Activated T-helper 17 cell treated with anti-CD3 and anti-CD28 coated beads, Interleukin-2, amount 50 U/mL, for 72 hours (primary cell): ENCODE results near the gene IL18R1. TPM values are rescaled to one million over a fixed set of nuclear protein-coding genes. Genes with fewer than 3 reads are reported as not detected.
A peak's percentile ranks its signal among the peaks of the same experiment; 100 is the strongest.

Experiments
- ATAC-seq: fragments of 150-1000 bp; cut with Tn5 transposase; replicated peaks from 2 replicates; pipeline ENCODE4 v1.10.0; 2021; ENCODE audit warnings: mild to moderate bottlenecking, moderate library complexity
- H3K27ac Mint-ChIP-seq: one replicate; pipeline ENCODE4 v1.8.0; 2022; ENCODE audit warnings: mixed read lengths
- H3K27me3 Mint-ChIP-seq: one replicate; pipeline ENCODE4 v1.8.0; 2022; ENCODE audit warnings: mixed read lengths
- H3K36me3 Mint-ChIP-seq: one replicate; pipeline ENCODE4 v1.8.0; 2022; ENCODE audit warnings: low read depth, mild to moderate bottlenecking, mixed read lengths
- H3K4me1 Mint-ChIP-seq: one replicate; pipeline ENCODE4 v1.8.0; 2022; ENCODE audit warnings: mixed read lengths
- H3K4me3 Mint-ChIP-seq: one replicate; pipeline ENCODE4 v1.8.0; 2022; ENCODE audit warnings: mild to moderate bottlenecking, mixed read lengths
- H3K9me3 Mint-ChIP-seq: one replicate; pipeline ENCODE4 v1.8.0; 2022; ENCODE audit warnings: mixed read lengths
- total RNA-seq, 2 donors: library from RNA; stranded (reverse); gene quantifications; one replicate each; pipeline ENCODE4 v1.2.3, GENCODE V29; 2022

The IL18R1 gene
- total RNA-seq, 2 donors from 2014 or later: 20.5 to 27.7 TPM

DNA sequence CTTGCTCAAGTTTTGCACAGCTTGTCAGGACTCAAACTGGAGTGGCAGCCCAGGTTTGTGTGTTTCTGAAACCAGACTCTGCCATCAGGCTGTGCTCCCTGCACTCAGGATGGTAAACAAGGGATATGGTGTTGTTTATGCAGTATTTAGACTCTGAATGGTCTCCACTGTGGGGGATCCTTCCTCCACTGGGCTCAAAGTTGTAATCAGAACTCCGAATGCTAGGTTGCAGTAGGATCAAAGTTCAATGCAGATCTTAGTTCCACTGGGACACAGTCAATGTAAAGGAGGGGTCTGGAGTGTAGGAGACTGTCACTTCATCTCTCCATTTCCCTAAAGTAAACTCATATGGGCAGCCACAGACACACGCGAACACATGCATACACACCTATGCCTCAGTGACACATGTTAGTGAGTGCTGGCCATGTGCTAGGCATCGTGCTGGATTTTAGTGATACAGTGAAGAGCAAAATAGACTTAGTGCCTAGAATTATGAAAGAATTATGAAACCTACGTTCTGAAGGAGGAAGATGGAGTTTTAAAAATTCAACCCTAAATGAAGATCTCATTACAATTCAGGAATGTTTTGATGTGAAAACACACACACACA, 6.1 kb downstream of the IL18R1 start:
- Mint-ChIP-seq H3K9me3 (peaks cover 7% of the 10 kb centered on the region), H3K36me3 (peaks cover 78% of the 10 kb centered on the region), H3K27ac (no peak overlapping the region), H3K4me3 (peak overlapping the region; percentile 52), H3K27me3 (no peaks in the 10 kb centered on the region), H3K4me1 (peaks cover 49% of the 10 kb centered on the region)
- no peak for ATAC-seq

DNA sequence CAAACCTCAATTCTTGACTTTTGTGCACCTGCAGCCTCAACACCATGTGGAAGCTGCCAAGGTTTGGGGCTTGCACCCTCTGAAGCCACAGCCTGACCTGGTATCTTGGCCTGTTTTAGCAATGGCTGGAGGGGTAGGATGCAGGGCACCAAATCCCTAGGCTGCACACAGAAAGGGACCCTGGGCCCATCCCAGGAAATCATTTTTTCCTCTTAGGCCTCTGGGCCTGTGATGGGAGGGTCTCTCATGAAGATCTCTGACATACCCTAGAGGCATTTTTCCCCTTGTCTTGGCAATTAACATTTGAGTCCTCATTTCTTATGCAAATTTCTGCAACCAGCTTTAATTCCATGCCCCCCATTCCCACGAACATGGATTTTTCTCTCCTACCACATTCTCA, 10.2 kb downstream of the IL18R1 start:
- Mint-ChIP-seq H3K4me1 (peaks cover 51% of the 10 kb centered on the region), H3K9me3 (peaks cover 7% of the 10 kb centered on the region), H3K4me3 (peak overlapping the region; percentile 70), H3K27ac (peak overlapping the region; percentile 92), H3K27me3 (no peaks in the 10 kb centered on the region), H3K36me3 (peaks cover 99% of the 10 kb centered on the region)
- ATAC-seq: no peak

DNA sequence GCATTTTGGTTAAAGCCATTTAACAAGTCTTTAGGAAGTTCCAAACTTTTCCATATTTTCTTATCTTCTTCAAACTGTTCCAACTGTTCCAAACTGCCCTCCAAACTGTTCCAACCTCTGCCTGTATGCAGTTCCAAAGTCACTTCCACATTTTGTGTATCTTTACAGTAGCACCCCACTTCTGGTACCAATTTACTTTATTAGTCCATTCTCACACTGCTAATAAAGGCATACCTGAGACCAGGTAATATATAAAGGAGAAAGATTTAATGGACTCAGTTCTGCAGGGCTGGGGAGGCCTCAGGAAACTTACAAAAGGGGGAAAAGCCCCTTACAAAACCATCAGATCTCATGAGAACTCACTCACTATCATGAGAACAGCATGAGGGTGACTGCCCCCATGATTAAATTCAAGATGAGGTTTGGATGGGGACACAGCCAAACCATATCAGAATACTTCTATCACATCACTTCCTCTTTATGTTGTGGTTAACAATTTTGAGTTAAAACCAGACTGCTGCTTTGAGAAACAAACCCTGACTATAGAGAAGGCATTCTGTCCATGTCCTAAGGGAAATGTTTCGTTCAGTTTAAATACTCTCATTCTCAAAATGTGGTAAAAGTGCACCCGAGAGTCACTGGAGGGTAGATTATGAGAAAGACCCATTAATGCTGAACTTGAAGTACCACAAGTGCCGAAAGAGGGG, 11.0 kb downstream of the IL18R1 start:
- no peaks in the 10 kb centered on the region for H3K27me3 Mint-ChIP-seq
- H3K36me3 Mint-ChIP-seq: peaks cover 100% of the 10 kb centered on the region
- peak overlapping the region; percentile 70 for H3K4me3 Mint-ChIP-seq
- peaks cover 49% of the 10 kb centered on the region for H3K4me1 Mint-ChIP-seq
- ATAC-seq: peak; percentile 76
- H3K9me3 Mint-ChIP-seq: peaks cover 7% of the 10 kb centered on the region
- peak overlapping the region; percentile 92 for H3K27ac Mint-ChIP-seq

DNA sequence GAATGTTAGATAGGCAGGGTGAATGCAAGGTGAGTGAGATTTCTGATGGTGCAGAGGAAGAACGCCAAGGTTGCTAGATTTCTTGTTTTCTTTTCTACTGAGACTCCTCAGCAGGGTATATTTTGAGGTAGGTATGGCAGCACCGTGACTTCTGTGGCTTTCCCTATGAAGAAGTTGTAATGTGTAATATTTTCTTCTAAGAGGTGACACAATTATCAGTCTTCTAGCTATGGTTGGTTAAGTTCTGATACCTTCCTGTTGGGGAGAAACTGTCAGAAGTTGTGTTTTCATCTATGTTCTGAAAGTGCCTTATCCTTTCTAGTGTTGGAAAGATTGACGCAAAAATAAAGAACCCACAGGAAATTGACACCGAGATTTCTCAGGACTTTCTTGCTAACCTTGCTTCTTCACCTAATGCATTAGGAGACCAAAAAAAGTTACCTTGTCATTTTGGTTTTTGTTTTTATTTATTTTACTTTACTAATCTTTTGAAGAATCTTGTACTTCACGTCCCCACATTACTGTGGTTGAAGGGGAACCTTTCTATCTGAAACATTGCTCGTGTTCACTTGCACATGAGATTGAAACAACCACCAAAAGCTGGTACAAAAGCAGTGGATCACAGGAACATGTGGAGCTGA, 11.9 kb downstream of the IL18R1 start:
- Mint-ChIP-seq H3K4me3 (peak overlapping the region; percentile 70), H3K4me1 (peaks cover 50% of the 10 kb centered on the region), H3K36me3 (peaks cover 100% of the 10 kb centered on the region), H3K27me3 (no peaks in the 10 kb centered on the region), H3K9me3 (peaks cover 7% of the 10 kb centered on the region), H3K27ac (peak overlapping the region; percentile 92)
- ATAC-seq: peak; percentile 87

DNA sequence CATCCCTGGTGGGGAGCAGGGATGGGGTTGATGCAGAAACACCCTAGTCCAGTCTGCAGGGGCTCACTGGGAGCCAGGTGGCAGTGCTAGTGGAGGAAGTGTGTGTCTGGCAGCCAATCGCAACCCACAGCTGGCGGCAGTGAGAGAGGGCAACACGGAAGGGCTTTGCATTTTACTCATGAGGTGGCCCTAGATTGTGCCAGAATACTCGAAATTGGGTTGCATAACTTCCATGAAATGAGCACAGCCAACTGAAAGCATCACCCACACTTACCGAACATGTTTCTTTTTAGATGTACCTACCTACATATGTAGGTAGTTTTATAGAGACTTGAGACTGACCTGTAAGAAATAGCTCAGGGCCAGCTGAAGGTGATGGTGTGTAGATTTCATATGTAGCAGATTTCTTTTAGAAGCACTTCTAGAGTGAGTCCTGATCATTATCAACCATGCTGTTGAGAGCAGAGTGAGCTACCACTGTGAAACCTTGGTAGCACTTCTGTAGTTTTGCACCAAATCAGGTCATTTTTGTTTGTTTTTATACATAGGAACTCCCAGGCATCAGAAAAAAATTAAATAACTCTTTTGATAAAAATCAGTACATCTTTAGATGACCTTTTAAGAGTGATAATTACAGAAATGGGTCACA, 13.0 kb downstream of the IL18R1 start:
- ATAC-seq: peak; percentile 25
- Mint-ChIP-seq H3K27me3 (no peaks in the 10 kb centered on the region), H3K36me3 (peaks cover 100% of the 10 kb centered on the region), H3K4me1 (peaks cover 45% of the 10 kb centered on the region), H3K4me3 (peak overlapping the region; percentile 70), H3K9me3 (peaks cover 7% of the 10 kb centered on the region), H3K27ac (peak overlapping the region; percentile 92)

DNA sequence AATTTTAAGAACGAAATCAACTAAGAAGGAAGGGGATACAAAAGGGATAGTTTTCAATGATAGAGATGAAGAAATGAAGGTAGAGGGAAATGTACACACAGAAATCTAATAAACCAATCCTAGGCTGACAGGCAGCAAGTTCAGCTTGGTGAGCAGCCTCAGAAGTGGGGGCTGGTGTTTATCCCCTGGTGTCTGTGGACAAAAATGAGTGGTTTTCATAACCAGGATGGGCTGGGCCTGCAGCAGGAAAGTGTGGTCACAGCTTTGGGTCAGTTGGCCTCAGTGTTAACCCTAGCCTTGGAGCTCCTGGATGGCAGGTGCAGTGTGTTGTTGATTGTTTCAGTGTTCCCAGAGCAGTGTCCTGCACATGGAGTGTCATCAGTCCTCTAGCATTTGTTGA, 14.3 kb downstream of the IL18R1 start:
- ATAC-seq: no peak
- Mint-ChIP-seq H3K9me3 (peaks cover 7% of the 10 kb centered on the region), H3K27ac (no peak overlapping the region), H3K27me3 (no peaks in the 10 kb centered on the region), H3K4me1 (peaks cover 43% of the 10 kb centered on the region), H3K4me3 (no peak overlapping the region), H3K36me3 (peaks cover 98% of the 10 kb centered on the region)

DNA sequence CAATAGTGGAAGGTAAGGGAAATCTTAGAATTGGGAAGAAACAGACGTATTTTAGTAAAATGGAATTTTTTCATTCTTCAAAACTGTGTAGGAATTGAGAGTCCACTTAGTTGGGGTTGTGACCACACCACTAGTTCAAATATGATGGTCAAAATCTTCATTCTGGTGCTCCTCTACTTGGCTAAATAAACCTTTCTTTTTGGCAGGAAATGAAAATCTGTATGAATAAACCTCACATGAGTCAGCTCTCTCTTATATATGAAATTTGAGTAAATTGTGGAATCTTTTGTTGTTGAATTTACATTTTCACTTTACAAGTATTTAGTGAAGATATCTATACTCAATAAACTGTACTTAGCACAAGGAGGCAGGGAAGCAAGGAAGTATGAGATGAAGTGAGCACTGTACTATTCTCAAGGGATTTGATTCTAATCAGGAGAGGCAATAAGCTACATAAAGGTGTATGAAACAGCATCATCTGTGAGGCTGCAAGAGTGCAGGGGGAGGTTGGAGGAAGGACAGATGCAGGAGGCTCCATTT, 20.5 kb downstream of the IL18R1 start:
- Mint-ChIP-seq H3K4me3 (peak overlapping the region; percentile 11), H3K4me1 (peaks cover 16% of the 10 kb centered on the region), H3K9me3 (peaks cover 5% of the 10 kb centered on the region), H3K27ac (peak overlapping the region; percentile 23), H3K36me3 (peaks cover 87% of the 10 kb centered on the region), H3K27me3 (no peaks in the 10 kb centered on the region)
- peak; percentile 62 for ATAC-seq

DNA sequence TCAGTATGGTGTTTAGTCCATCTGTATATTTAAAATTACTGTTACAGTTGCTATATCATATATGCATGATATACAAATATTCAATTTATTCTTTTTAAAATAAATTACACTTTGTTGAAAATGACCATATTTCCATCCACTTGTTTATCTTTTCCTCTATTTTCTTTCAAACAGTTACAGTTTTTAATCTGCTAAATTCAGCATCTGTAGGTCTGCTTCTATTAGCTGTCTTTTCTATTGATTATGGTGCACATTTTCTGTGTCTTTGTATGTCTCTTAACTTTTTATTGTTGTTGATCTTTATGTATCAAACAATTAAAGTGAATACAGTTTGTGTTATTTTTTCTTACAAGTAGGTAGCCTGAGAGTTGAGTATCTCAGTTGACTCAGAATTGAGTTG, 28.1 kb downstream of the IL18R1 start:
- Mint-ChIP-seq H3K36me3 (peaks cover 91% of the 10 kb centered on the region), H3K27me3 (no peaks in the 10 kb centered on the region), H3K27ac (no peak overlapping the region), H3K9me3 (peaks cover 15% of the 10 kb centered on the region), H3K4me3 (no peak overlapping the region), H3K4me1 (peaks cover 8% of the 10 kb centered on the region)
- no peak for ATAC-seq

DNA sequence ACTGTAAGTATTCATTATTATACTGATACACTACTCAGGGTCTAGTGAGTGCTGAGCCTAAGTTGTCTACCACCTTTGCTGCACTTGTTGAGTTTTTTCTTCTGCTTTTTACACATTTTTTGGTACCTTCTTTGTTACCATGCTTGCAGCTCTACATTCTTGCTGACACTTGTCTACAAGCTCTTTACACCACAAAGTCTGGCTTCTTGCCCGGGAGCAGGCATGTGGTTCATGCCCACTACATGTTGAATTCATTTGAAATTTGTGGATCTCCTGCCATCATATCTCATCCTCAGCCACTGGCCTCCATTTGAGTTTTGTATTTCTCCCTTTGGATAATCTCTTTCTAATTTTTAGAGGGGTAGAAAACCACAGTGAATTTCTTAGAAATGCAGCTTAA, 29.9 kb downstream of the IL18R1 start:
- Mint-ChIP-seq H3K9me3 (peaks cover 15% of the 10 kb centered on the region), H3K4me3 (no peak overlapping the region), H3K4me1 (peaks cover 20% of the 10 kb centered on the region), H3K27me3 (no peaks in the 10 kb centered on the region), H3K36me3 (peaks cover 95% of the 10 kb centered on the region), H3K27ac (no peak overlapping the region)
- ATAC-seq: no peak

DNA sequence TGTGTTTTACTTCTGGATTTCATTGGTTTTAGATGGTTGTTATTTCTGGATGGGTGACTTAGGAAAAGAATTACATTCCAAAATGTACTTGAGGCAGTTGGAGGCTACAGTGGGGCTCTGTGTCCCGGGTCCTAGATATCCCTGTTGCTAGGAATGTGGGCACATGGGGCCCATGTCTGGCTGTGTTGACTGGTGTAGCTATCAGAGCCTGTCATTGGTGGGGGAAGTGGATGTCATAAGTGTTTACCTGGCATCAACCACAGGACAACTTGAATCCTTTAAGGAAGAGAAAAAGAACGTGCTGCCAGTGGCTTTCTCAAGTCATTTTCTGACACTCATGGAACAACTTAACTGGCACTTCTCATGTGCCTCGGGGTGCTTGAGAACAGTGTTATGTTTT, 30.4 kb downstream of the IL18R1 start:
- peaks cover 92% of the 10 kb centered on the region for H3K36me3 Mint-ChIP-seq
- H3K27me3 Mint-ChIP-seq: no peaks in the 10 kb centered on the region
- H3K27ac Mint-ChIP-seq: no peak overlapping the region
- ATAC-seq: no peak
- H3K9me3 Mint-ChIP-seq: peaks cover 15% of the 10 kb centered on the region
- peaks cover 21% of the 10 kb centered on the region for H3K4me1 Mint-ChIP-seq
- H3K4me3 Mint-ChIP-seq: no peak overlapping the region

DNA sequence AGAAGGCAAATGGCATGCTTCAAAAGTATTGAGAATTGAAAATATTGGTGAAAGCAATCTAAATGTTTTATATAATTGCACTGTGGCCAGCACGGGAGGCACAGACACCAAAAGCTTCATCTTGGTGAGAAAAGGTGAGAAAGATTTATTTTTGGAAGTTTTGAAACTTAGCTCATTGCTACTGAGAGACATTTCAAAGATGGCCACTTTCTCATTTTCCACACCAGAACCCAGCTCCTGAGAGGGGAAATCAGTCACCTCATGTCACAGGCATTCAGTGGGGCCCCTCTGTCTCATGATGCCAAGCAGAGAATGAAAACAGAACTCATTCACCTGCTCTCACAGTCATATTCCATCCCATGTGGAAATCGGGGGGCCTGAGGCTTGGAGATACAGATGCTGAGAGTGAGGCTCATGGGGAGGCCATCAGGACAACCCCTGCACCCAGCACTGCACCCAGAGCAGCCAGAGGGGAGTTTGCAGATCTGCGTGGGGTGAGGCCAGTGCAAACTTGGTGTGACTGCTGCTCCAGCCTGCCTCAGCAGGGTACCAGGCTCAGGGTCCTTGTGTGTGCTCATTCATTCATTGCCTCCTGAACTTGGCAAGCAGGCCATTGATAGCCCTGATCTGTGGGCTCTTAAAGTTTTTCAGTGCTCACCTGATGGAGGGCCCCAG, 31.4 kb downstream of the IL18R1 start:
- H3K27me3 Mint-ChIP-seq: no peaks in the 10 kb centered on the region
- peaks cover 28% of the 10 kb centered on the region for H3K4me1 Mint-ChIP-seq
- no peak overlapping the region for H3K4me3 Mint-ChIP-seq
- no peak for ATAC-seq
- H3K36me3 Mint-ChIP-seq: peaks cover 88% of the 10 kb centered on the region
- H3K27ac Mint-ChIP-seq: peak overlapping the region; percentile 18
- H3K9me3 Mint-ChIP-seq: peaks cover 15% of the 10 kb centered on the region

DNA sequence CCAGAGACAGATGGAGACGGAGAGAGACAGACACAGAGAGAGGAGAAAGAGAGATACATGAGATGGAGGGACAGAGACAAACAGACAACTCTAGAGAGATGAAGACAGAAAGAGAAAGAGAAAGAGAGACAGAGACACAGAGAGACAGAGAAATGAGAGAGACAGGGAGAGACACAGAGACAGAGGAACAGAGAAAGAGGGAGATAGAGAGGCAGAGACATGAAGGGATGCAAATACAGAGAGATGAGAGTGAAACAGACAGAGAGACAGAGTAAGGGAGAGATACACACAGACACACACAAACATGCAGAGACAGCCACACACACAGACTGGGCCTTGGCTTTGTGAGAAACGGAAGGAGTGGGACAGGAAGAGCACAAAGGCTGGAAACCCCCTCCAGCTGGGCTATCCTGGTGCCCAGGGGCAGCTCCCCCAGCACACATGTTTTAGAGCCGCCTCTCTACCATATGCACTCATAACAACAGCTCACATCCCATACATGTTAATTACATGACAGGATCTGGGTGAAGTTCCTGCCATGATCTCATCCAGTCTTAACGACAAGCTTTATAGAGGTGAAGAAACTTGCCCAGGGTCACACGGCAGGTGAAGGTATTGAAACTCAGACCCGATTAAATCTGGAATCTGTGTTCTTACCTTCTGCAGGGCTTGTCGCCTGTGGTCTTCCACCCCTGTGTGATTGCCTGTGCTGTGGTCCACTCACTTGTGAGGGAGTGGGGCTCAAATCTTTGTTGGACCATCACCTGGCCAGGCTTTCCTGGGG, 32.4 kb downstream of the IL18R1 start:
- Mint-ChIP-seq H3K27me3 (no peaks in the 10 kb centered on the region), H3K36me3 (peaks cover 78% of the 10 kb centered on the region), H3K4me1 (peaks cover 28% of the 10 kb centered on the region), H3K27ac (peak overlapping the region; percentile 53), H3K4me3 (peak overlapping the region; percentile 4), H3K9me3 (peaks cover 13% of the 10 kb centered on the region)
- ATAC-seq: peak; percentile 43

DNA sequence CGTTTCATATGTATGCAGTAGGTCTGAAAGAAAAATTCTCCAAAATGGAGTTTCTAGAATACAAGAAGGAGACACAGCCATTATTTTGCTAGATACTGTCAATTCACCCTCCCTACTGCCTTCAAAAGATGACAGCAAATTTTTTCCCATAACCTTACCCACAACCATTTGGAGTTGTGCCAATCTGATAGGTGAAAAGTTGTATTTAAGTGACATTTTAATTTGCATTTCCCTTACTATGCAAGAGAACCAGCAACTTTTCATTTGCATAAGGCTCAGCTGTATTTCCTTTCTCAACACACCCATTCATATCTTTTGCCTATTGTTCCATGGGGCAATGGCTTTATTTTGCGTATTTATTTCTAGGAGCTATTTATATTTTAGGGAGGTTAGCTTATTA, 36.0 kb downstream of the IL18R1 start:
- peak; percentile 64 for ATAC-seq
- Mint-ChIP-seq H3K27me3 (no peaks in the 10 kb centered on the region), H3K4me3 (peak overlapping the region; percentile 26), H3K4me1 (peaks cover 28% of the 10 kb centered on the region), H3K27ac (peak overlapping the region; percentile 26), H3K36me3 (peaks cover 51% of the 10 kb centered on the region), H3K9me3 (no peaks in the 10 kb centered on the region)
